ENCODE results near the gene SLC39A2.
"Not testable (repeated sequence)": the region's sequence is repeated elsewhere in the genome, so short reads cannot be mapped to it uniquely, and the experiment has no call there.

Gene SLC39A2

DNA sequence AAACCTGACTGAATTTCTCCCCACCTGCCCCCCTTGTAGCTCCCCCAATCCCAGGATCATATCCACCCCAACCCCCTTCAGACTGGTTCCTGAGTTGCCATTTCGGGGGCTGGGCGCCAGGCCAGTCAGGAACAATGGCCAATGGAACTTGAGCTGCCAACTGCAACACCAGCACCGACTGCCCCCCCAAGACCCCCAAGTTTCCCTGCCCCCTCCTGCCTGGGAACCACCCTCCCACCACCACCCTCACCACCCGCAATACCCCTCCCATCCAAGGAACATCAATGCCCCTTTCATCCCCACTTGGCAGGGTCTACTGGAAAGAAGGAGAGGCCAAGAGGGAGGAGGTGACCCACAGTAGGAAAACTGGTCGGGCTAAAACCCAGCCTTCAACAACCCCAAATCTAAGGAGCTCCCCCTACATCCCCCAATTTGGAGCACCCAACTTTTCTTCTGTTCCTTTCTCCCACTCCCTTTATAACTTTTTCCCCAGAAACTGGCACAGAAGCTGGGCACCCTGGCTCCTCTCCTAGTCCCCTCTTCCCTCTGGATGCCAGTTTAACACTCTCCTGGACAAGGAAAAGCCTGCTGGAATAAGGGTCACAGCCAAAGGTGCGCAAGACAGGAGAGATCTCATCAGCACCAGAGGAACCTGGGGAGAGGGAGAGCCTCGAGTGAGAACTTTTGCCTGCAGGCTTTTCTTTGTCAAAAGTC lies 27.3 kb downstream of the SLC39A2 start:
- DNase-seq: no peak

DNA sequence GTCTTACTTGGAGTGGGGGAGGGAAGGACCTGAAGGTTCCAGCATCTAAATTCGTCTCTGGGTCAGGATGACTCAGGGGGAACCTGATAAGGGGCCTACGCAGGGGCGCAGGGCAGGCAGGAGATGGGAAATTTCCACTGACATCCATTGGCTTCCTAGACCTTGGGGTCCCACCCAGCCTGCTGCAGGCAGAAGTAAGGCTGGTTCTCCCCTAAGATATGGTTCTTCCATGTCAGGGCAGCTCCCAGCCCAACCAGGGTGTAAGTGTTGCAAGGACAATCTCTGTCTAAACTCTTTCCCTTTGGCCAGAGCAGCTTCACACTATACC lies 27.9 kb downstream of the SLC39A2 start:
- no peak for DNase-seq

GRCh38 chr14:21029917-21030316 lies 30.8 kb downstream of the SLC39A2 start, which contains the start of gene TPPP2:
TSS of gene TPPP2 (plus strand) at chr14:21030217. CDS start at chr14:21030582, 365 bp downstream.
- no peak for DNase-seq

- DNase-seq: no peak
Measured at GRCh38 chr14:21030531-21030930, 31.4 kb downstream of the SLC39A2 start.

- DNase-seq: no peak
Measured at GRCh38 chr14:21032326-21033132, 33.4 kb downstream of the SLC39A2 start.

- no peak for DNase-seq
Measured at GRCh38 chr14:21033133-21033698, 34.1 kb downstream of the SLC39A2 start.

DNA sequence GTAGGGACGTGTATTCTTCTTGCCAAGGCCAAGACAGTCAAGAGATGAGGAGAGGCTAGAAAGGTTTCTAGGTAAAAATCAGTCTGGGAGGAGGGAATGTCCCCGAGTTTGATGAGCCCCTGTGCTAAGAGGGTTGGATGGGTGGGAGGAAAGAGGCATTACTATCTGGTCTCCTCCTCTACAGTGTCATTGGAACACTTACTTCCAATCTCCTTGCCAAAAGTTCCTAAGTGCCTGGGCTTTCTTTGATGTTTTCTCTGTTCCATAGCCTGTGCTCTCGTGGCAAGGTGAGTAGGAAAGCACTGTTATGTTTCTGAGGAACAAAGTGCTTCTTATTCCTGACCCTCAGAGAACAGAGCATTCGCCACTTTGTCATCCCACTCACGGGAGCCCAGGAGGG lies 35.6 kb downstream of the SLC39A2 start, which contains the start of gene RNASE13:
Gene RNASE13, minus strand, starts transcription at position 101 of the 400 bp plus-strand sequence. CDS start 519 bp downstream, outside the sequence.
- no peak for DNase-seq

DNA sequence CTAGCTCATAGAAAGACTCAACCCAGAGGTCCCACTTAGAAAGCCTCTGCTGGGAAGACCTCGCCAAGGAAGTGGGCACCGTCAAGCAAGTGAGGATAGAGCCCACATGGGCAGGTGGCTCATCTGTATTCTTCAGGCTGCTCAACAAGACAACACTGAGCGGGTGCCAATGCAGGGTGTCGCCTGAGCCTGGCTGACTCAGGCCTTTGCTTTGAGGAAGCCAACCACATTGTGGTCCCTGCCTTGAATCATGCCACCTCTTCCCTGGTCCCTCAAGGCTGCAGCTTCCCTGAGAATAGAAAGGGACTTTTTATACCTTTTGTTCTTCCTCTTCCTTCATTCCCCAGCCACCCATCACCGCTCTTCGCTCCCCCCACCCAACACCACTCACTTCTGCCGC lies 37.7 kb downstream of the SLC39A2 start:
- no peak for DNase-seq

- DNase-seq: no peak
Measured at GRCh38 chr14:21037156-21037555, 38.1 kb downstream of the SLC39A2 start.

GRCh38 chr14:21038441-21039422 lies 39.6 kb downstream of the SLC39A2 start:
- DNase-seq: no peak

DNA sequence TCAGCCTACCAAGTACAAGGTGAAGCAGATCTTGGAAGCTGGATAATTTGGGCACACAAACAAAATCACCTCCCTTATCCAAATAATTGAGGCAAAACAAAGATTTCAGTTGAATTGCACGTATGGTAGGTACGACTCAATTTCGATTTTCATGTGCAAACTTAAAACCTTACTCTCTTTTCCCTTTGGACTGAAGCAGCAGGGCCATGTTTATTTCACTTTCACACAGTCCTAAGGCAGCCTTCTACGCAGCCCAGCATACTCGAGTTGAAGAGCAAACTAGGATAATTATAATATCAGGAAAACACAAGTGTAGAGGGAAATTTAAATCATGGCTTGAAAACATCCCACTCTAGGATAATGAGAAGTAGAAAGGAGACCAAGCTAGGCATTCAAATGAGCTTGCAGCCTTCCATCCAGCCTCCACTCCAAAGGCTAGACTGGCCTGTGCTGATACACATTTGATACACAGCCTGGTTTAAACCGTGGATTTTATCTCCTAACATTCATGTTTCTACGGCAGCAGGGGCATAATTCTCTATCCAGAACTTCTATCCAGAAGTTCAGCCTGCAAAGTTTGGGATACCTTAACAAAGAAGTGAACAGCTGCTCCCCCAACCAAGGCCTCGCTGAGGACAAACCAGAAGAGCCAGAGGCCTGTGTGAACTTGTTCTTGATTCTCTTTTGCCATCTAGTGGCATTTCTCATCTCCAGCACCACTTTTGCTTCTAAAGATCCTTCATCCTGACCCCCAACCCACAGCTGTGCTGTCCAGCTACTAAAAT lies 40.7 kb downstream of the SLC39A2 start:
- no peak for DNase-seq

- DNase-seq: no peak
Measured at GRCh38 chr14:21040370-21040925, 41.4 kb downstream of the SLC39A2 start.

DNA sequence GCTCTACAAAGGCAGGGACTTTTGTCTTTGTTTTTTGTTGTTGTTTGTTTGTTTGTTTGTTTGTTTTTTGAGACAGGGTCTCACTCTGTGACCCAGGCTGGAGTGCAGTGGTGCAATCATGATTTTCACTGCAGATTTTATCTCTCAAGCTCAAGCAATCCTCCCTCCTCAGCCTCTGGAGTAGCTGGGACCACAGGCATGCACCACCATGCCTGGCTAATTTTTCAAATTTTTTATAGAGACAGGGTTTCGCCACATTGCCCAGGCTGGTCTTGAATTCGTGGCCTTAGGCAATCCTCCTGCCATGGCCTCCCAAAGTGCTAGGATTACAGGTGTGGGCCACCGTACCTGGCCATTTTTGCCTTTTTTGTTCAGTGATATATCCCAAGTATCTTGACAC lies 41.8 kb downstream of the SLC39A2 start:
- not testable (repeated sequence) for DNase-seq

DNA sequence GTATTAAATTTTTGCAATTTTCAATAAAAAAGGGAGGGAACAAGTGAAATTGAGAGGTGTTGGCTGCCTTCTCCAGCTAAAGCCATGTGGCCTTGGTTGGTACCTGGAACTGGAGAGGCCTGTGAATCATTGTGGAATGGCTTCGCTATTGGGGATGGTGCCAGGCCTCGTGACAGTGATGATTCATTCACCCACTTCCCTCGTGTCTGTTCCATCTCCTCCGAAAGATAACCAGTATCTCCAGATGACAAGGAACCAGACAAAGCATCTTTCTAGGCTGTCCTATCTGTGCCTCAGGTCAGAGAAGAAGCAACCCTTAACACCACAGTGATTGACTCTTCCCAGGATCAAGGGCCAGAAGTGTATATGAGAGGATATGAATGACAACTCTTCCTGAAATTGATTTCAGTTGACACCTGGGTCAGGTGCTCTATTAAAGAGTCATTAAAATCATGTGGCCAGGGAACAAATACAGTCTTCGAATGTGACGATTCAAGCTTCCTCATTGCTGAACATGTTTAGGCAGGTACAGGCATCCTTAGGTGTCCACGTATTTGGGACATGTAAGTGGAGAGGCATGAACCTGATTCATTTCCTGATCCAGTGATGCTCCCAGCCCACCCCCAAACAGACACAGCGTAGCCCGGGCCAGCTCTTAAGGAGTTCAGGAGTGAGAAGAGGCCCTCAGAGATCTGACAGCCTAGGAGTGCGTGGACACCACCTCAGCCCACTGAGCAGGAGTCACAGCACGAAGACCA lies 42.8 kb downstream of the SLC39A2 start, which contains the start of gene RNASE7:
Gene RNASE7, plus strand, starts transcription at position 687 of the 758 bp plus-strand sequence. CDS start 631 bp downstream, outside the sequence.
- DNase-seq: no peak

GRCh38 chr14:21042918-21043317 lies 43.8 kb downstream of the SLC39A2 start:
- DNase-seq: no peak

- no peak for DNase-seq
Measured at GRCh38 chr14:21043387-21043973, 44.4 kb downstream of the SLC39A2 start.

GRCh38 chr14:21043974-21044618 lies 45.0 kb downstream of the SLC39A2 start:
- no peak for DNase-seq

DNA sequence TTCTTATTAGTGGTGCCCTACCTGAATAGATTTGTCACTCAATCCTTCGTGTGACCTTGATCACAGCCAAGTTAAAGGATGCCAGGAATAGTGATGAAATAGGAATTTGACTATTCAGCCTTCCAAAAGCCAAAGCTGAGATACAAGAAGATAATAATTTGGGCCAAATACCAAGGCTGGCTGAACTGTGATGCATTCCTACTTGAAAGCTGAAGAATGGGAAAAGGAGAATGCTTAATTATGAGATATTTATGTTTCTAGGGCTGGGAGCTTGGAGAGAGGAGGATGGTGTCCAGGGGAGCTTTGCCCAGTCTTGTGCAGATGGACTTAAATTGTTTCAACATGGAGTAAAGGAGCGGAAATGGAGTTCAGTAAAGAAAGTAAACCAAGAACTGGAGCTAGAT lies 48.3 kb downstream of the SLC39A2 start:
- DNase-seq: no peak

DNA sequence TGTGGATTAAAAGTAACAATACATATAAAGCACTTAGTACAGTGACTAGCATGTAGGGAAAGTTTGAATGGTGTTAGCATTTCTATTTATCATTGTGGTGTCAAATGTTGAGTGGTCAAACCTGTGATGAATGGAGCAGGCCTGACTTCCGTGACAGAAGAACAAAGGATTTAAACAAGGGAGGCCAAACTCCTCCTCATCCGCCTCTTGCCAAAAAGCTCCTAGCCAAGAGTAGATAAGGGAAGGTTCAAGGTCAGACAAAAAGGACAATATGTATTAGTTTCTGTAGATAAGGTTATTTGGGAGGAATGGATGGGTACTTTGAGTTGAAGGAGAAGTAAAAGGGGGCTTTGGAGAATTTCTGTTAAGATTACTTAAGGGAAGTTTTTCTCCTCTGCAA lies 49.5 kb downstream of the SLC39A2 start:
- DNase-seq: no peak
